ENCODE data around the gene ZBTB7C. TPM values are rescaled to one million over a fixed set of nuclear protein-coding genes. Genes with fewer than 3 reads are reported as not detected.

The ZBTB7C gene
- total RNA-seq, 1 experiment from 2014 or later: not detected

DNA sequence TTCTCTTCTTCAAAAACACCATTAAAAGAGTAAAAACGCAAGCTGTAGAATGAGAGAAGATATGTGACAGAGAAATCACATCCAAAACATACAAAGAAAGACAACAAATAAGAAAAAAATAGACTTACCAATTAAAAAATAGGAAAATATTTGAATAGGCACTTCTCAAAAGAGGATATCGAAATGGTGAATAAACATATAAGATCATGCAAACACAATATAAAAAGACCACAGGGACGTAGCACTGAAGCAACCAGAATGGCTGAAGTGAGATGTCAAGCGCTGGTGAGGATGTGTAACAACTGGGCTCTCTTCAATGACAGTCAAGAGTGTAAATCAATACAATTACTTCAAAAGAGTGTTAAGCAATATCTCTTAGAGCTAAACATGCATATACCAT, 202.3 kb downstream of the ZBTB7C start:
- H3K27me3 Mint-ChIP-seq (ENCODE audit: unreplicated experiment): peaks cover 51% of the 10 kb centered on the region
- H3K4me1 Mint-ChIP-seq (ENCODE audit: low read depth, unreplicated experiment): peaks cover 13% of the 10 kb centered on the region
- BruUV-seq (replicated peaks): no TSS peak
- H3K27ac Mint-ChIP-seq (ENCODE audit: unreplicated experiment): no peak overlapping the region
- DNase-seq: no peak
- H3K36me3 Mint-ChIP-seq (ENCODE audit: insufficient read depth, unreplicated experiment): no peaks in the 10 kb centered on the region
- intact Hi-C loops (cut with micrococcal nuclease; ENCODE audit: unreplicated experiment): loop anchor here (1.0 kb wide), 1 partner anchor 23 kb away; no protein-coding TSS in a partner anchor
- H3K9me3 Mint-ChIP-seq (ENCODE audit: low read depth, unreplicated experiment): no peaks in the 10 kb centered on the region
- H3K4me3 Mint-ChIP-seq (ENCODE audit: low read depth, unreplicated experiment): no peak overlapping the region
- TF ChIP-seq CTCF (IDR thresholded peaks at IDR 0.05; ENCODE audit: unreplicated experiment): no peak
- CTCF ChIA-PET: interaction anchor here (0.7 kb wide), 1 partner anchor 111 kb away, joined by 10 read pairs; no protein-coding TSS in a partner anchor

GRCh38 chr18:48203961-48204666, 205.1 kb downstream of the ZBTB7C start:
- DNase-seq: no peak
- no peak for TF ChIP-seq CTCF (IDR thresholded peaks at IDR 0.05; ENCODE audit: unreplicated experiment)
- CTCF ChIA-PET: no interaction called here
- peaks cover 57% of the 10 kb centered on the region for H3K27me3 Mint-ChIP-seq (ENCODE audit: unreplicated experiment)
- no peak overlapping the region for H3K27ac Mint-ChIP-seq (ENCODE audit: unreplicated experiment)
- H3K9me3 Mint-ChIP-seq (ENCODE audit: low read depth, unreplicated experiment): no peaks in the 10 kb centered on the region
- intact Hi-C loops (cut with micrococcal nuclease; ENCODE audit: unreplicated experiment): no loop called here
- H3K4me3 Mint-ChIP-seq (ENCODE audit: low read depth, unreplicated experiment): no peak overlapping the region
- no TSS peak for BruUV-seq (replicated peaks)
- H3K36me3 Mint-ChIP-seq (ENCODE audit: insufficient read depth, unreplicated experiment): no peaks in the 10 kb centered on the region
- peaks cover 13% of the 10 kb centered on the region for H3K4me1 Mint-ChIP-seq (ENCODE audit: low read depth, unreplicated experiment)

DNA sequence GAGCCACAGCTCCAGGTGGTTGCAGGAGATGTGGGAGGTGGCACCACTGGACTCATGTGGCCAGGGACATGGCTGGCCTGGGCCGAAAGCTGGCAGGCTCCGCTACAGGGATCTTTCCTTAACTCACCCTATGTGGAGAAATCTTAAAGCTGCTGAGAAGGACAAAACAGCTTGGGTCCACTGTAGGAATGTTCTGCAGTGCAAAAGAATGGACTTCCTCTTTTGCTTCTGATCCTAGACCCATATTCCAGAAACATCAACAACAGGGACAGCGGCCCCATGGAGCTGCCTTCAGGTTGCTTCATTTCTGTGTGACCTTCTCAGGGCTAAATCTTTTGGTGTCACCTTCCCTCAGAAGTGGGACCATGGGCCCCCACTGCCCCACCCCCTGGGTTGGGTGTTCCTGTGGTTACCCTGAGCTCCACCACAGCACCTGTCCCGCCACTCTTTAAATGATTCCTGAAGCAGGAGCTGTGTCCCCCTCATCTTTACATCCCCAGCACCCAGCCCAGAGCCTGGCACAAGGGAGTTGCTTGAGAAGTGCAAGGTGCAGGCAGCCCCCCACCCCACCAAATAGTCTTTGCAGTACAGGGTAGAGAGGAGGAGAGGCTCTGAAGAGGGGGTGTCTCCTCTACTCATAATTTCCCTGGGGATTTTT, 205.8 kb downstream of the ZBTB7C start:
- Mint-ChIP-seq H3K4me1 (ENCODE audit: low read depth, unreplicated experiment) (peaks cover 6% of the 10 kb centered on the region), H3K36me3 (ENCODE audit: insufficient read depth, unreplicated experiment) (no peaks in the 10 kb centered on the region), H3K27ac (ENCODE audit: unreplicated experiment) (no peak overlapping the region), H3K9me3 (ENCODE audit: low read depth, unreplicated experiment) (no peaks in the 10 kb centered on the region), H3K4me3 (ENCODE audit: low read depth, unreplicated experiment) (no peak overlapping the region), H3K27me3 (ENCODE audit: unreplicated experiment) (peaks cover 64% of the 10 kb centered on the region)
- no TSS peak for BruUV-seq (replicated peaks)
- intact Hi-C loops (cut with micrococcal nuclease; ENCODE audit: unreplicated experiment): no loop called here
- TF ChIP-seq CTCF (IDR thresholded peaks at IDR 0.05; ENCODE audit: unreplicated experiment): no peak
- DNase-seq: no peak
- CTCF ChIA-PET: no interaction called here

GRCh38 chr18:48202350-48203260, 206.6 kb downstream of the ZBTB7C start:
- peaks cover 72% of the 10 kb centered on the region for H3K27me3 Mint-ChIP-seq (ENCODE audit: unreplicated experiment)
- intact Hi-C loops (cut with micrococcal nuclease; ENCODE audit: unreplicated experiment): no loop called here
- H3K36me3 Mint-ChIP-seq (ENCODE audit: insufficient read depth, unreplicated experiment): no peaks in the 10 kb centered on the region
- TF ChIP-seq CTCF (IDR thresholded peaks at IDR 0.05; ENCODE audit: unreplicated experiment): no peak
- CTCF ChIA-PET: interaction anchor here (0.7 kb wide), 1 partner anchor 123 kb away, joined by 3 read pairs; no protein-coding TSS in a partner anchor
- no TSS peak for BruUV-seq (replicated peaks)
- no peak overlapping the region for H3K4me3 Mint-ChIP-seq (ENCODE audit: low read depth, unreplicated experiment)
- H3K27ac Mint-ChIP-seq (ENCODE audit: unreplicated experiment): no peak overlapping the region
- H3K4me1 Mint-ChIP-seq (ENCODE audit: low read depth, unreplicated experiment): no peaks in the 10 kb centered on the region
- H3K9me3 Mint-ChIP-seq (ENCODE audit: low read depth, unreplicated experiment): no peaks in the 10 kb centered on the region
- no peak for DNase-seq

Measured in Calu3 (cell line).